Body of pancreas (tissue), 4 donors: ENCODE data around the gene RIPOR2.

Experiments
- POLR2A ChIP-seq, 3 donors: fragments of 450-650 bp; IDR thresholded peaks; one replicate each; pipeline ENCODE4 v1.6.1; 2016; ENCODE audit warnings: antibody characterized with exemption in 3 of 3, mild to moderate bottlenecking in 2 of 3
- TF ChIP-seq, protein P1 (sequence below), 7 experiments: fragments of 450-650 bp in 4 of 7; fragments of 200-600 bp in 3 of 7; sonication (generic) in 3 of 7; IDR thresholded peaks; one replicate each; pipeline ENCODE4 v1.5.1; 2016 to 2019; ENCODE audit warnings: antibody characterized with exemption in 7 of 7

DNA sequence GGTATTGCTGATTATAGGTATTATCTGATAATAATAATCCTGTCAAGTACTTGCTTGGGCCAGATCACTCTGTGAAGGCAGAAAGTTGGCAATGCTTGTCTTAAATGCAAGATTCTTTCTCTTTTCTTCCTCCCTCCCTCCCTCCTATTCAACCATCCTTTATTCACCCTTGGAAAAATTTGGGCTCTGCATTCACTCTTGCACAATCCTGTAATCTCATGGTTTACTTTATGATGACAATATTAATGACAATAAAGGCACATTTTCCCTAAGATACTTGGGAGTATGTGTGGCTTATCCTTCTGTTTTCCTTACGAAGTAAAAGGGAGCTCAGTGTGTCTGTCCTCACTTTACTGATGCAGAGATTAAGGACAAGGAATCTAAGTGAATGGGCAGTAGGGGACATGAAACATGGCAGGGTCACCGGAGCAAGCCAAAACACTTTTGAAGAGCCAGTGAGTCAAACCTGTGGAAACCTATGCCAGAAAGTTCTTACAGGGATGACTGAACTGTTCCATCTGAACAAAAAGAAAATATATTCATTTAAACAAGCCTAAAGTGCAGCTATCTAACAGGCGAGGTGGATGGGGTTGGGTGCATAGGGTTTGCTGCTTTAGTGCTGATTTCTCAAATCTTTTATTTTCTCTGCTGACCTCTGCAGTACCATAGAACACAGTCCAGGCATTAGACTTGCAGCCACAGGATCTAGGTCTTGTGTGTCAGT, 14.6 kb upstream of the RIPOR2 start:
- TF ChIP-seq, protein P1, sequence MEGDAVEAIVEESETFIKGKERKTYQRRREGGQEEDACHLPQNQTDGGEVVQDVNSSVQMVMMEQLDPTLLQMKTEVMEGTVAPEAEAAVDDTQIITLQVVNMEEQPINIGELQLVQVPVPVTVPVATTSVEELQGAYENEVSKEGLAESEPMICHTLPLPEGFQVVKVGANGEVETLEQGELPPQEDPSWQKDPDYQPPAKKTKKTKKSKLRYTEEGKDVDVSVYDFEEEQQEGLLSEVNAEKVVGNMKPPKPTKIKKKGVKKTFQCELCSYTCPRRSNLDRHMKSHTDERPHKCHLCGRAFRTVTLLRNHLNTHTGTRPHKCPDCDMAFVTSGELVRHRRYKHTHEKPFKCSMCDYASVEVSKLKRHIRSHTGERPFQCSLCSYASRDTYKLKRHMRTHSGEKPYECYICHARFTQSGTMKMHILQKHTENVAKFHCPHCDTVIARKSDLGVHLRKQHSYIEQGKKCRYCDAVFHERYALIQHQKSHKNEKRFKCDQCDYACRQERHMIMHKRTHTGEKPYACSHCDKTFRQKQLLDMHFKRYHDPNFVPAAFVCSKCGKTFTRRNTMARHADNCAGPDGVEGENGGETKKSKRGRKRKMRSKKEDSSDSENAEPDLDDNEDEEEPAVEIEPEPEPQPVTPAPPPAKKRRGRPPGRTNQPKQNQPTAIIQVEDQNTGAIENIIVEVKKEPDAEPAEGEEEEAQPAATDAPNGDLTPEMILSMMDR (IDR thresholded peaks at IDR 0.05): no peak
- TF ChIP-seq POLR2A (IDR thresholded peaks at IDR 0.05): no peak
